GM19240 (cell line): ENCODE results near the gene LARGE2.

Experiments
- DNase-seq: peaks from one replicate; pipeline ENCODE4 v3.0.0; 2011; ENCODE audit warnings: low spot score; ENCODE audit not compliant: insufficient read length

The LARGE2 gene

DNA sequence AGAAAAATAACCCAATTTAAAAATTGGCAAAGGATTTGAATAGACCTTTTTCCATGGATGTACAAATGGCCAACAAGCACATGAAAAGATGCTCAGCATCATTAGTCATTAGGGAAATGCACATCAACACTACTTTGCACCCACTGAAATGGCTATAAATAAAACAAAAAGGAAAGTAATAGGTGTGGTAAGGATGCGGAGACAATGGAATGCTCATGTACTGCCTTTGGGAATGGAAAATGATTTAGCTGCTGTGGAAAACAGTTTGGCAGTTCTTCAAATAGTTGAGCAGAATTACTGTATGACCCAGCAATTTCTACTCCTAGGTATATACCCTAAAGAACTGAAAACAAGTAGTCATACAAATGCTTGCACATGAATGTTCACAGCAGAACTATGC lies 37.4 kb downstream of the LARGE2 start:
- no peak for DNase-seq

DNA sequence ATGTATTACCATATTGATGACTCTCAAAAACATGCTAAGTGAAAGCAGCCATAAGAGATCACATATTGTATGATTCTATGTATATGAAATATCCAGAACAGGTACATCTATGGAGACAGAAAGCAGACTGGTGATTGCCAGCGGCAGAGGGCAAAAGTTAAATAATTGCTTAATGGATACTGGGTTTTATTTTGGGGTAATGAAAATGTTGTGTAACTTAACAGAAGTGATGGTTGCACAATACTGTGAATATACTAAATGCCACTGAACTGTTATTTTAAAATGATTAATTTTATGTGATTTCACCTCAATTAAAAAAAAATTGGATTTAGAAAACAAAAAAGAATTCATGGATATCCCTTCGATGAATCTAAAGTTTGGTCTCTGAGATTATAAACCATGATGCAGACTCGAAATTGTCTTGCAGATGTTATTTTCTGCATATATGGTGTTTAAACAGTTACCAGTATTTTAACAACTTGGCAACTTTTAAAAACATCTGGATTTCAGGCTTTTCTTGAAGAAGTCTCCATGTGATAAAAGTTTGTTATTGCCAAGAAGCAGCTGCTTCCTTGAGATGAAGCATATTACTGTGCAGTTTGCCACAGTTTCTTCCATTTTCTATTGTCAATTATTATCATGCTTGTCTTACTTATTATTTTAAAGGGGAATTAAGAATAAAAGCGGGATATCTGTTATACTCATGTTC lies 38.1 kb downstream of the LARGE2 start:
- no peak for DNase-seq

DNA sequence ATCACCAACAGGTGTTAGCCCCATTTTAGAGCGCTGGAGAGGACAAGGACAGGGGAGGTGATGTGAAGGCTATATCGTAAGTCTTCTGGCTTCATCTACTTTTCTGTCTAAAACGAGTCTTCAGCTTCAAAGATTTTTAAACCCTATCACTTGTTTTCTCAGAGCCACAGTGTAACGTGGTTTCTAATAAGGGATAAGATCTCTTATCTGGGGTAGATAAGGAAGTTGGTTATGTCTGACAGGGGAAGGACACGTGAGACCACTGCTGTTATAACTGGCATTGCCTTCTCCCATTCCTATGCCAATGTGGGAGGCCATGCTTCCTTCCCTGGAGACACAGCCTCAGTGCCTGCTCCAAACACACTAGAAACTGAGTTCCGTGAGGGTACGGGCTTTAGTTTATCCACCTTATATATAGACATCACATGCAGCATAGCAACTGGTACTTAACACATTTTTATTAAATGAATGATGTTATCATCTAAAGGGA lies 39.3 kb downstream of the LARGE2 start:
- no peak for DNase-seq

DNA sequence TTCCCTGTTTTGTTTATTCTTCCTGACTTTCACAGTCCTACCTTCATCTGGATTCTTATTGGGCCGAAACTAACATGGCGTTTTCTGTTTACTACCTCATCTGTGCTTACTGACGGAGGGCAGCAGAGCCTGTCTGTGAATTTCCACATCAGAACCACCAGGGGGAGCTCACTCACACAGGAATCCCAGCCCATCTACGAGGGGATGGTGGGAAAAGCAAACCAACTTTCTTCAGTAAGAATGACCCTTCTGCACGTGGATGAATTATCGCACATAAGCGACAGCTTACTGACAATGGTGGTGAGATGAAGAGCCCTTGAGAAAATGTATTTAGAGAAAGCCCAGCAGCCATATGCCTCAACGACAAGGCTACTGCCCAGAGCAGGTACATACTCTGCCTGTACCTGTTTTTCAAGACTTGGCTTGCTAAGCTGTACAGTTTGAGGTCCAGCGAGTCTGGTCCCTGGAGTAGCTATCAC lies 42.5 kb downstream of the LARGE2 start:
- DNase-seq = peak; percentile 47

DNA sequence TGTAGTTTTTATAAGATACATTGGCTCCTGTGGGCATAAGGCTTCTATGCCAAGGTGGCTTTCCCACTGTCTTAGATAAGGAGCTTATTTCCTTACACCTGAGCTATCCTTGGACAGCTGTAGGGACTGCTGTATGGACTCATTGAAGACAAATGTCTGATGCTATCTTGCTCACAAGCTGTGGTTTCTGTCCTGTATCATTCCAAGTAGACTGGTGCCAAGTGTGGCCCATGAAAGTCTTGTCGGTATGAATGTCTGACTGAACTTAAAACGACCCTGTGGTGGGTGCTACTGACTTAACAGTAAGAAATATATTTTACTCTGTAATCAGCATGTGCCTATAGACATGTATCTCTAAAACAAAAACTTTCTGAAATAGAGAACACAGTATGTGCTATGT lies 45.0 kb downstream of the LARGE2 start:
- no peak for DNase-seq

DNA sequence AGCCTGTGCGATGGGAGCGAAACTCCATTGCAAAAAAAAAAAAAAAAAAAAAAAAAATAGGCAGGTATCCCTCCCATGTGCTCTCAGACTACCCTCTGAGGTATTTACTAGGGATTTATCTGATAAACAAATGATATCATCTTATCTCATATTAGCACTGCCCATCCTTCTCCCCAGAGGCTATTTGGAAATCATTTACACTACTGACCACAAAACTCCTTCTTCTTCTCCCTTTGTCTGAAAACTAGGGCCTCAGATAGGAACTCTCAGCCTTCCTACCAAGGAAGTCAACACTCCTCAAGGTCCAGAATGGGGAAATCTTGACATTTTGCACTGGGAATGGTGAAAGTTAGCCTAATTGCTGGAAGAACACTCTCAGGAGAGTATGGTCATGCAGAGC lies 46.4 kb downstream of the LARGE2 start:
- DNase-seq = no peak

DNA sequence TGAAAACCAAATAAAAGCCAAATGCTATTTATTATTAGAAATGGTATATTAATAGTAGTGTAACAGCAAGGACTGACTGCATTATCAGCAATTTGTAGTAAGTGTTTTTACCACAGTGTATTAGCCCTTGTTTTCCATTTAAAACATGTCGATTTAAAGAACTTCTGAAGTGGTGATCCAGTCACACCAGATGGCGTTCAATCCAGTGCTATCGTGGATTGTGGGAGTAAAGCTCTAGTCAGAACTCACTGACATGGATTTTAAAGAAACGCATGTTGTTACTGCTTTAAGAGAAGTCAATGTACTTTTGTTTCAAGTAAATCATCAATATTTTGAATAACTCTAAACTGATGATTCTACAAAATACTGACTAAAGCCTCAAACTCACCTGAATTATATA lies 51.1 kb downstream of the LARGE2 start:
- DNase-seq = no peak

DNA sequence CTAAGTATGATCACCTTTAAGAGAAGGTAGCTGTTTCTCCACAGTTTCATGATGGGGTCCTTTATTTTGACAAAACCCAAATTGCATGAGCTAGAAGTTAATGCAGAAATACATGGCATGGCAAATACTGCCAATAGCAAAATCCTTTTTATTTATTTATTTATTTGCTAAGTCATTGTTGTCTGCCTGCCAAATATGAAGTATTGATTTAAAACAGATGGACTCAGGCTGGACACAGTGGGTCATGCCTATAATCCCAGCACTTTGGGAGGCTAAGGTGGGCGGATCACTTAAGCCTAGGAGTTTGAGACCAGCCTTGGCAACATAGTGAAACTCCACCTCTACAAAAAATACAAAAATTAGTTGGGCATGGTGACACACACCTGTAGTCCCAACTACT lies 52.4 kb downstream of the LARGE2 start:
- DNase-seq = no peak
